ENCODE results near the gene GMPPB. TPM values are rescaled to one million over a fixed set of nuclear protein-coding genes. Genes with fewer than 3 reads are reported as not detected.

The GMPPB gene
- total and polyA plus RNA-seq, 2 donors from 2014 or later: 25.0 to 37.4 TPM

DNA sequence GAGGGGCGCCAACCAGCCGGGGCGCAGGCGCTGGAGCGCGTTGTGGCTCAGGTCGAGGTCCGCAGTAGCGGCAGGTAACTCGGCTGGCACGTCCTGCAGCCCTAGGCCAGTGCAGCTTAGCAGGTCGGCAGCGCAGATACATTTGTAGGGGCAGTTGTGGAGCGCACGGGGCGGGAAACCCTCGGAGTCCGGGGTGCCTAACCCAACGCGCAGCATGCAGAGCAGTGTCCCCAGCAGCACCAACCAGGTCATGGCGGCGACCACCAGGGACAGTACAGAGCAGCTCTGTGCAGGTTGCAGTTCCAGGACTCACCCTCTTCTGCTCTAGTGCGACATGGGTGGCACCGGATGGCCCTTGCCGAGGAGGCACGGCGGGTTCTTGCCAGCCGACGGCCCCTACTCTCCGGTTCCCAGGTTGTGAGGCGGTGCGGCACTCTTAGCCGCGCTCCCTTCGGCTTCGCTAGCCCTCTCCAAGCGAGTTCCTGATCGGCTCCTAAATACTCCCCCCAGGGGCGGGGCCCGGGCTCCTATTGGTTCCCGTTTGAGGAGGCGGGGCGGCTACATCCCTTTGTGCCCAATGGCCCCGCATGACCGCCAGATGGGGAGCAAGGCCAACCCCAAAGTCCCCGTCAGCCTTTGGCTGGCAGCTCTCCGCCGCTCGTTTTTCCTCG, 4.4 kb downstream of the GMPPB start, which contains the start of gene AMIGO3:
Gene AMIGO3, minus strand, starts transcription at position 471 of the 671 bp plus-strand sequence. Its CDS starts 219 bp downstream, at position 252.
- FAIRE-seq: no peak
- peak within 1 kb of the TSS; percentile 62 to 69 (median 66) for H3K4me3 ChIP-seq (ENCODE audit: low read length in 3 of 3)
- no peak within 1 kb of the TSS for H3K27ac ChIP-seq (ENCODE audit: low read depth in 2 of 2, low read length in 2 of 2)
- intact Hi-C loops (cut with DNase I): no loop called here
- DNase-seq: peak; percentile 94 to 98 (median 96)
- H3K9me3 ChIP-seq (ENCODE audit: control insufficient read depth in 2 of 3, insufficient read depth in 1 of 3, low read length in 3 of 3): no peaks in the 10 kb centered on the region
- peaks cover 0 to 19% (median 4%) of the 10 kb centered on the region in 3 donors for H3K36me3 ChIP-seq (ENCODE audit: control insufficient read depth in 2 of 3, insufficient read depth in 3 of 3, low read length in 3 of 3)
- H3K27me3 ChIP-seq (ENCODE audit: control insufficient read depth, insufficient read depth, low read length): no peaks in the 10 kb centered on the region
- peak within 1 kb of the TSS; percentile 46 to 55 (median 51) for H3K9ac ChIP-seq (ENCODE audit: low read length in 3 of 3)
- peaks cover 0 to 22% (median 6%) of the 10 kb centered on the region in 3 donors for H3K4me1 ChIP-seq (ENCODE audit: control insufficient read depth in 2 of 3, insufficient read depth in 2 of 3, low read depth in 1 of 3, low read length in 3 of 3)
- TF ChIP-seq CTCF (IDR thresholded peaks at IDR 0.05; ENCODE audit: borderline replicate concordance, extremely low read depth, insufficient read depth): peak; percentile 49

DNA sequence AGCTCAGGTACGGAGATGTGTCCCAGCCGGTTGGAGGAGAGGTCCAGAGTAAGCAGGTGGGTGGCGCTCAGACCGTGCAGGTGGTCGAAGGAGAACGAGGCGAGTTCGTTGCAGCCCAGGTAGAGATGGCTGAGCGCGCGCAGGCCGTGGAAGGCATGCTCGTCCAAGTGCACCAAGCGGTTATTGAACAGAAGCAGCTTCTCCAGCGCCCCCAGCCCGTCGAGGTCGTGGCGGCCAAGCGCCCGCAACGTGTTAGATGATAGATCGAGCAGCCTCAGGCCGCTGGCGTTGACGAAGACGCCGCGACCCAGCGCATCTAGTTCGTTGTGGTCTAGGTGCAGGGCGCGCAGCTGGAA, 4.9 kb downstream of the GMPPB start:
- peak overlapping the region; percentile 62 to 69 (median 66) for H3K4me3 ChIP-seq (ENCODE audit: low read length in 3 of 3)
- H3K36me3 ChIP-seq (ENCODE audit: control insufficient read depth in 2 of 3, insufficient read depth in 3 of 3, low read length in 3 of 3): peaks cover 0 to 19% (median 4%) of the 10 kb centered on the region in 3 donors
- H3K9me3 ChIP-seq (ENCODE audit: control insufficient read depth in 2 of 3, insufficient read depth in 1 of 3, low read length in 3 of 3): no peaks in the 10 kb centered on the region
- peaks cover 0 to 22% (median 6%) of the 10 kb centered on the region in 3 donors for H3K4me1 ChIP-seq (ENCODE audit: control insufficient read depth in 2 of 3, insufficient read depth in 2 of 3, low read depth in 1 of 3, low read length in 3 of 3)
- no peak overlapping the region for H3K27ac ChIP-seq (ENCODE audit: low read depth in 2 of 2, low read length in 2 of 2)
- peak in 4 of 5 donors; percentile 38 to 83 (median 48) for DNase-seq
- no peaks in the 10 kb centered on the region for H3K27me3 ChIP-seq (ENCODE audit: control insufficient read depth, insufficient read depth, low read length)
- H3K9ac ChIP-seq (ENCODE audit: low read length in 3 of 3): no peak overlapping the region
- no peak for TF ChIP-seq CTCF (IDR thresholded peaks at IDR 0.05; ENCODE audit: borderline replicate concordance, extremely low read depth, insufficient read depth)
- intact Hi-C loops (cut with DNase I): no loop called here
- FAIRE-seq: no peak

DNA sequence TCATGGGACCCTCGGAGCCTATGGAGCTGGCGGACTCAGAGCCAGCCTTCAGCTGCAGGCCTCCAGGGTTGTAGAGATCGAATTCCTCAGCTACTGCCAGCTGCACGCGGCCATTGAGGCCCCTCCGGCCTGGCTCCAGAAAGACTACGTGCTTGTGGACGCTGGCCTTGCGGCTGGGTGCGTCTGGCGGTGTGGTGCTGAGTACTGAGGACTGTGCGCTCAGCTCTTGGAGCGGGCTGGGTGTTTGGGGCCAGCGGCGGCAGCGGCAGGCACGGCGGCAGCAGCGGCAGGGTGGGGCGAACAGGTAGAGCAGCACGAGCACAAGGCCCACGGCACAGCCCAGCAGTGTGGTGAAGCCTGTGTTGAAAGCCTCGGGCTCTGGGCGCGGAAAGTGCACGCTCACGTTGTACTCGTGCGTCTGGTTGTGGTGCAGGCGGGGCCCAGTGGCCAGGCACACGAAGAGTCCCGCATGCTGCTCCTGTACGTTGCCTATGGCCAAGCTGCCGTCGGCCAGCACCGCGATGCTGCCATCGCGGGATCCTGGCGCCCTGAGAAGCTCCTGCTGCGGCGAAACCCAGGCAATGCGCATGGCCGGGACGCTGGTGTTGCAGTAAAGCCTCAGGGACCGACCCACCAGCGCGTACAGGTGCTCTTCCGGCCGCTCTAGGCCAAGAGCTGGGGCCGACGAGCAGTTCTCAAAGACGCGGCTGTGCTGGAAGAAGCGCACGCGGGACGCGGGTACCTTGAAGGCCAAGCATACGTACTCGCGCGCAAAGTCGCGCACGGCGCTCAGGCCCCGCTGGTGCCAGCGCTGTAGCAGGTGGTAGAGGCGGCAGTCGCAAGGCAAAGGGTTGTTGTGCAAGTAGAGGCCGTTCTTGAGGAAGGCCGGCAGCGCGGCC, 5.5 kb downstream of the GMPPB start:
- TF ChIP-seq CTCF (IDR thresholded peaks at IDR 0.05; ENCODE audit: borderline replicate concordance, extremely low read depth, insufficient read depth): no peak
- Histone ChIP-seq H3K9ac (ENCODE audit: low read length in 3 of 3) (no peak overlapping the region), H3K4me1 (ENCODE audit: control insufficient read depth in 2 of 3, insufficient read depth in 2 of 3, low read depth in 1 of 3, low read length in 3 of 3) (peaks cover 0 to 21% (median 6%) of the 10 kb centered on the region in 3 donors), H3K9me3 (ENCODE audit: control insufficient read depth in 2 of 3, insufficient read depth in 1 of 3, low read length in 3 of 3) (no peaks in the 10 kb centered on the region), H3K4me3 (ENCODE audit: low read length in 3 of 3) (no peak overlapping the region), H3K27me3 (ENCODE audit: control insufficient read depth, insufficient read depth, low read length) (no peaks in the 10 kb centered on the region), H3K27ac (ENCODE audit: low read depth in 2 of 2, low read length in 2 of 2) (no peak overlapping the region), H3K36me3 (ENCODE audit: control insufficient read depth in 2 of 3, insufficient read depth in 3 of 3, low read length in 3 of 3) (peaks cover 0 to 19% (median 4%) of the 10 kb centered on the region in 3 donors)
- intact Hi-C loops (cut with DNase I): no loop called here
- FAIRE-seq: no peak
- peak; percentile 26 to 80 (median 41) for DNase-seq
